HG03103 (cell line): ENCODE results near the gene EXTL1.

Experiments used
- ATAC-seq: cut with Tn5 transposase; IDR thresholded peaks from one replicate; pipeline ENCODE4 v1.9.1; 2021; ENCODE audit warnings: low read depth; ENCODE audit not compliant: unreplicated experiment

The EXTL1 gene

DNA sequence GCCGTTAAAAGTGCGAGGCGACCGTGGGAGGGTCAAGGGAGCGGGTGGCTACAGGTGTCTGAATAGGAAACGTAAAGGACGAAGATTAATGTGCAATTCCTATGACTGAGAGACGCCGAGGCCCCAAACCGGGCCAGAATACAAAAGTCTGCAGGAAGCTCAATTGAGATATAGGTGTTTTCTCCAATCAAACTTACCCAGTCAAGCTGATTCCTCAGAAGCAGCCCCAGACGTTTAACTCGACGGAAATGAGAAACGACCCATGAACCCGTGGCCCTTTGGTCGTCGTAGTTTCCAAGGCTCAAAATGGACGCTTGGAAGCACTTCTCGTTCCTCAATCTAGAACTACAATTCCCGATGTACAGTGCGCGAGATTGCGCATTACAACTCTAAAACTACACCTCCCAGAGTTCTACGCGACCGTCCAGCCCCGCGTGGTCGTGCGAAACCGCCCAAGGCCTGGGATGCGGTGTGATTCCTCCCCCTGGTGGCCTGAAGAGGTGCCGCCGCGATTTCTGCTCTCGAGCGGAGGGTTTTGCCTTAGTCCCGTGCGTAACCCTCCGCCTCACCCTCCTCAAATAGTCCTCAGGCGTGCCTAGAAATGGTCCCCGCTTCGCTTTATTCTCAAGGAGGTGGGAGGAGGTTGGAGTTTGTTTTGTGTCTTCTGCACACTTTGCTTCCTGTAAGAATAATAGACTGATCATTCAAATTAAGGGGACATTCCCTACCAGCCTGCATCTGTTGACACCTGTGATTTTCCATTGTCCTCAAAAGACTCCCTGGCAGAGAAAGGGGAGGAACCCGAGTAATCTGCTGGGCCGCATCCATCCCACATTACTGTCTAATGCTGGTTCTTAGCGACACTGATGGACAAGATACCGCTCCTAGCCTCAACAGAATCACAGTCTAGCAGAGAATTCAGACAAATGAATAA lies 23.5 kb upstream of the EXTL1 start, which contains the start of gene PAFAH2:
Gene PAFAH2, minus strand, starts transcription at position 236 of the 934 bp plus-strand sequence. CDS start 7,247 bp downstream, outside the sequence.
- peak; percentile 97 for ATAC-seq

DNA sequence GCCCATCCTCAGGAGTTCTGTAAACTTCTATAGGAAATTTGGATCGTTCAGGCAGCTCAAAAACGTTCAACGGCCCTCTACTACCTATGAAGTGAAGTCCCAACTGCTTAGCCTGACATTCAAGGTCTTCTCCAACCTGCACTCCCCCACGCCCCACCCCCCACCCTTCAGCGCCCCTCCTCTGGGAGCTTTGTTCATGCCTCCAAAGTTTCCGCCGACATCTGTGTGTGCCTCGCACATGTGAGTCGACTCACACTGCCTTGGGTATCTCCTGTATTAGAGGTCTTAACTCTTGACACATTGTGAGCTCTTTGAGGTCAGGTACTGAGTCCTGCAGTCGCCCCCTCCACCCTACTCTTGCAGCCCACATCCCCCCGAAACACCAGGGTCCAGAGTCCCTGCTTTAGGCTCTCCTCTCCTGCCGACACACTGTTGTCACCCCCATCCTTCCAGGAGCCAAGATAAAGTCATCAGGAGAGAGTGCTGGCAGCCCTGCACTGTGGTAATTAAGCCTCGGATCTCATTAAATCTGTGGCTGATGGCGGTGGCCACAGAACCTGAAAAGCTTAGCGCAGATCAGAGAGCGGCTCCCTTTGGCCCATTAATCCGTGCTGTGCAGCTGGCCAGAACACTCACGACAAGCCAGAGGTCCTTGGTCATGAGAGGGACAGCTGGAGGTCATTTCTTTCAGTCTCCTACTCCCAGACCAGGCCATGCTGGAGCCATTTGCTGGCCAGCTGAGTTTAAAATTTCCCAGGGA lies 22.4 kb upstream of the EXTL1 start:
- ATAC-seq, result no peak

DNA sequence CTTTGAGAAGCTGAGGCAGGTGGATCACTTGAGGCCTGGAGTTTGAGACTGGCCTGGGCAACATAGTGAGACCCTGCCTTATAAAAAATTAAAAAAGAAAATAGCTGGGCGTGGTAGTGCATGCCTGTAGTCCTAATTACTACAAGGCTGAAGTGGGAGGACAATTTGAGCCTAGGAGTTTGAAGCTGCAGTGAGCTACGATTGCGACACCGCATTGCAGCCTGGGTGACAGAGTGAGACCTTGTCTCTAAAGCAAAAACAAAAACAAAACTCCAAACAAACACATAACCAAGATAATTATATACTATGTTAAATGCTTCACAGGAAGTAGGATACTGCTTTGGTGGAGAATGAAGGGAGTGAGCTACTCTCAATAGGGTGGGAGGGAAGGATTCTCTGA lies 18.3 kb upstream of the EXTL1 start:
- no peak for ATAC-seq

DNA sequence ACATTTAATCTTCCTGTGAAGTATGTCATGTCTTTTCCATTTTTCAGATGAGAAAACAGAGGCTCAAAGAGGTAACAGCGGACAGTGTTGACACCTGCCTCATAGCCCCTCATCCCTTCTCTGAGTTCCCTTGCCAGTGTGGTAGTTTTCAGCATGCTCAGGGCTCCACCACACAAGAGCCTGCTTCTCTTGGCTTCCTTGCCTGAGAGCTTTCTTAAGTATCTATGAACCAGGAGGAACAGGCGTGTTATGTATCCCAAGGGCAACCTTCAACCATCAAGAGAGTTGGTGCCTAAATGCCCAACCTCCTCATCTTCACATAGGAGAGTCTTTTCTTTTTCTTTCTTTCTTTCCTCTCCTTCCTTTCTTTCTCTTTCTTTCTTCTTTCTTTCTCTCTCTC lies 17.8 kb upstream of the EXTL1 start:
- no peak for ATAC-seq

DNA sequence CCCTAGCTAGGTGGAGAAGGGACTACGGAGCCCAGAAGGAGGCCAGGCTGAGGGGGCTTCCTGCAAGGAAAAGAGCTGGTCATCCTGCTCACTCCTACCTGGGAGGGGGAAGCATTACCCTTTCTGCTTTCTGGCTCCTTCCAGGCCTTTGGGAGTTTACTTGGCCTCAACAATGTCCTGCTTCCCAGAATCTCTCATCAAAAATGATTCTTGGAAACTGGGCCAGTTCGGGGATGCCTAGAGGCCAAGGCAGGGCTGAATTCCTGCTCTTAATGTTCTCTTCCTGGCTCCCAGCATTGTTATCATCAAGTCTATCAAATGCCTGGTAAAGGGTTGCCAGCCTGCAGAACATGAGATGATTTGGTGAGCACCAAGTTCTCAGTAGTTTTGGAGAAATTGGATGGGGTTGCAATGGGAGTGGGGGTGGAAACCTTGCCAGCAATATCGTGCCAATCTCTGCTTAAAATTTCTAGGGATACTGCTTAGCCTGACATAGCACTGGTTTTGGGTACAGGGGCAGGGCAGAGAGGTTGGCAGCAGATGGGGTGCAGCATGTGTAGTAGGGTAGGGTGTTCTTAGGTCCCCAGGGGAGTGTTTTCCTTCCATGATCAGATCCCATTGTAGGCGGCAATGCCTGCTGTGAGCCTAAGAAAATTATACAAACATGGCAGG lies 16.0 kb upstream of the EXTL1 start:
- no peak for ATAC-seq

GRCh38 chr1:26006710-26007109 lies 14.9 kb upstream of the EXTL1 start:
- ATAC-seq, result no peak

- ATAC-seq, result no peak
Observed at GRCh38 chr1:26009796-26010447, 11.7 kb upstream of the EXTL1 start.

DNA sequence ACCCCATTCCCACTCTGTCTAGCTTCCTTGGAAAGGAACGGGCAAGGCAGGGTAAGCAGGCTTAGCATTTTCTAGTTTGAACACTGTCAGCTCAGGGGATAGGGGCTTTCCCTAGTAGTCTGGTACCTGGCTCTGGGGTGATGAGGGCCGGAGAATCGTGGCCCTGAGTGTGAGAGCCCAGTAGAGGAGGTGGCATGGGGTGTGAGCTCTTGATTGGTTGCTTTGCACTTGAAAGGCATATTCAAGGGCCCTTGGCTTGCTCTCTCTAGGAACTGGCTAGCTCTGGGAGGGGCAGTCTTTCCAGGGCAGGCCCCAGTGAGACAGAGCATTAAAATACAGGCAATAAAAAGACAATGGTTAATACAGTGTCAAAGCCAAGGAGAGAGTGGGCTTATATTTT lies 10.8 kb upstream of the EXTL1 start:
- ATAC-seq, result no peak

GRCh38 chr1:26012864-26013263 lies 8.7 kb upstream of the EXTL1 start:
- ATAC-seq, result no peak

DNA sequence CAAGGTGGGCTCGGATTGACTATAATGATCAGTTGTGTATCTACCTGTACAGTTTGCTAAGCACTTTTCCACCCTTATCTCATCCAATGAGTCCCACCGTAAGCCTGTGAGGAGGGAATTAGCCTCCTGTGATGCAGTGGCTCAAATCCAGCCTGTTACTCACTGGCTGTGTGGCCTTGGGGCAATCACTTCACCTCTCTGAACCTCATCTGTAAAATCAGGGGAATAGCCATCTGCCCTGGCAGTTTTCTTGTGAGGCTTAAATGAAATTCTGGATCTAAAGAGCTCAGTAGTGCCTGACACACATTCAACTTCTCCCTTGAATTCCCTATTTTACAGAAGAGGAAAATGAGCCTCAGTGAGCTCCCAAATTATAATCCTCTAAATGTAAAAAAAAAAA lies 7.4 kb upstream of the EXTL1 start:
- ATAC-seq, result no peak

DNA sequence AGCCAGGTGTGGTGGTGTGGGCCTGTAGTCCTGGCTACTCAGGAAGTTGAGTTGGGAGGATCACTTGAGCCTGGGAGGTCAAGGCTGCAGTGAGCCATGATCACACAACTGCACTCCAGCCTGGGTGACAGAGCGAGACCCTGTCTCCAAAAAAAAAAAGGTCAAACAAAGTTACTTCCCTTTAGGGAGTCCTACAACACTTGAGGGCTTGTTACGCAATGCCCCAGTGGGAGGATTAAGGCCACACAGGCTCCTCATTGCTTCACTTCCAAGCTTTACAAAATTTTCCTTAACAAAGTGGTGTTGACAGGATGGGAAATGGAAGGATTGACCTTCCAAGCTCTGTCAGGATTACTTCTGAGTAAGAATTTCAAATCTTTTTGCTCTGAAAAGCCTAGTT lies 6.2 kb upstream of the EXTL1 start:
- ATAC-seq, result no peak

GRCh38 chr1:26016258-26016952 lies 5.2 kb upstream of the EXTL1 start:
- no peak for ATAC-seq

DNA sequence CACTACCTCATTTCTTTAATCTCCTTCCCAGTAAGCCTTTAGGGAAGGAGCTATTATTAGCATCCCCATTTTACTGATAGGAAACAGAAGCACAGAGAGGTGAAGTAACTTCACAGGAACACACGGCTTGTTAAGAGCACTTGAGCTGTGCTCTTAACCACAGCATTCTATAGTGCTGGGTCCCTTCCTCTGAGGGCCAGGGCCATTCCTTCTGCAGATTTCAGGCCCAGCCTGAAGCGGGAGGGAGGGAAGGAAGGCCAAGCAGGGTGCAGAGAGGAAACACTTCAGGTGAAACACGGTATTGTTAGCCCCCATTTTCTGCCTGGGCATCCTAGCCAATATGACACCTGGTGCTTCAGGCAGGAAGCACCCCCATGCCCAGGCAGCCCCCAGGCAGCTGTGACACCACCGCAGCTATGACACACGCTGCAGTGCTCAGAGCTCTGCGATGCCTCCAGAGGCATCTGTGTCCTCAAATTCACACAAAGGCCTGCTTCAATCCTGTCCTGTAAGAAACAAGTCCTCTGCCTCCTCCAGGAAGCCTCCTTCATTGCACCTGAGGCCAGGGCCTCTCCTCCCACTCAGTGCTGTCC lies 4.5 kb upstream of the EXTL1 start:
- ATAC-seq, result no peak

GRCh38 chr1:26017606-26018005 lies 4.0 kb upstream of the EXTL1 start:
- no peak for ATAC-seq

DNA sequence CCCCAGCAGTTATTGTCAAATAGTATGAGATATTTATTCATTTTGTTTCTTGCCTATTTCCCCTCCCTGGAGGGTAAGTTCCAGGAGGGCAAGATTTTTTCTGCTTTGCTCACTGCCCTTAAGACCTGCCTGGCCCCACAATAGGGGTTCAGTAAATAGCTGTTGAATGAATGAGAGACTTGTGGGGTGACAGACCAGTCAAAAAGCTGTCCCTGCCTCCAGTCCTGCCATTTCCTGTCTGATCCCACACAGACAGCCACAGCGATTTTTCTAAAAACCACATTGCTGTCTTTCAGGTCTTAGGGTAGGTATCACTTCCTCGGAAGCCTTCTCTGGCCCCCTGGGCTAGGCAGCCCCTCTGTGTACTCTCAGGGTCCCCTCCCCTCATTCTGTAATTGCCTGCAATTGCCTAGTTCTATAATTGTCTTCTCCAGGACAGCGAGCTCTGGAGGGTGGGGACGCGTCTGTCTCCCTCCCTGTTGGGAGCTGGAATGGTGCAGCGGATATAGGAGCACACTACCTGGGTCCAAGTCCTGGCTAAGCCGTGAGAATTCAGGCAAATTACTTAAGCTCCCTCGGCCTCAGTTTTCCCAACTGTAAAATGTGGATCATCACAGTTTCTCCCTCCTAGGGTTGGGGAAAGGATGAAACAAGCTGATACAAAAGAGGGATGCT lies 1.8 kb upstream of the EXTL1 start:
- ATAC-seq, result no peak

DNA sequence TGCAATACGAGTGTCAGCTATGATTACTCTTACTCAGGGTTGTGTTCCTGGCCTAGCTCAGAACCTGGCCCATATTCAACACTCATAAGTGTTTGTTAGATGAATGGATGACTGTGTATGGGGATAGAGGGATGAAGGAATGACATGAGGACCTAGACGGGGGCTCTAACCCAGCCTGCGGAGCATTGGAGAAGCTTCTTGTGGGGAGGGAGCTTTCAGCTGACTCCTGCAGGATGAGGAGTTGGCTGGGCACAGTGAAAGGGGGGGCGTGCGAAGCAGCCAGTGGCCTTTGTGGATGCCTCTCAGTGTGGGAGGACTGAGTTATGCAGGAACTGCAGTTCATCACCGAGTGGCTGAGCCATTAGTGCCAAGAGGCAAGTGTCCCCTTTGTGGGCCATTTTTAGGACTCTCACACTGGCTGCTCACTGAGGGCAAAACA lies 1.2 kb upstream of the EXTL1 start:
- no peak for ATAC-seq

DNA sequence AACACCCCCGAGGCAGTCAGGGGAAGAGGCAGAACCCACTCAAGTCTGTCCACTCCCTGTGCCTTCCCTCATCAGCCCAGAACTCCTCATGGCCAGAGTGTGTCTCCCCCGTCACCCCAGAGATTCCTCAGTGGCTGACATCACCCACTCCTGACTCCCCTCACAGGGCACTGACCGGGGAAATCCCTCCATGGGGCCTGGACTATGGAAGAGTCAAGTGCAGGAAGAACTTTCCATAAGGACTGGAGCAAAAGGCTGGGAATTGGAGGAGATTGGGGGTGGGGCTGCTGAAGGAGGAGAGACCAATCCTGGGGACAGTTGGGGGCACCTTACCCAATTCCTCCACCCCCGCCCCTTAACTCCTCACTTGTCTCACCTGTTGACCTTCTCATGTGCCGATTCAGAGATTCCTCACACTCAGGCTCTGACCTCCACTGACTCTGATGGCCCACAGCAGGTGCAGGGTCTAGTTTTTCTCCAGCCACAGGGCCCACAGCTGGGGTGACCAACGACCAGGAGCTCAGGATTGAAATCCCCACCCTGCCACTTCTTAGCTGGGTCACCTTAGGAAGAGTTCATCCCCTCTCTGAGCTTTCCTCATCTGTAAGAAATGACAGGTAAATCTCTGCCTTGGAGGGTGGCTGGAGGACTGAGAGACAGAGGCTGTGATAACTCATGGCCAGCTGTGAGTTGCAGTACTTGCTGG lies 481 bp upstream of the EXTL1 start:
- ATAC-seq, result no peak

DNA sequence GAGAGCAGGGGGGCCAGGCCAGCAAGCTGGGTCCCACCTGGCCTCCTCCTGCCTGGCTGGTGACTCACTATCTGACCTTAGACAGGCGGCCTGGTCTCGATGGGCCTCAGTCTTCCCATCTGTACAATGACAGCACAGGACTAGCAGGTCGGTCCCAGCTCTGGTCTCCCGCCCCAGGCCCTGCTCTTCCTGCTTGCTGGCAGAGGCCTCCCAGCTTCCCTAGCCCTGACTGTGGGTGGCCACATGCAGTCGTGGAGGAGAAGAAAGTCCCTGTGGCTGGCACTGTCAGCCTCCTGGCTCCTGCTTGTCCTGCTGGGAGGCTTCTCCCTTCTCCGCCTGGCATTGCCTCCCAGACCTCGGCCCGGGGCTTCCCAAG lies 817 bp downstream of the EXTL1 start:
- no peak for ATAC-seq
